NCI-H2196 treated with DMSO at 0.1 percent for 48 hours (cell line): ENCODE results near the gene FSCN2.

Experiments used
- DNase-seq: peaks from one replicate; lab custom pipeline; 2025; ENCODE audit not compliant: unreplicated experiment; lab: John Stamatoyannopoulos, UW

The FSCN2 gene

GRCh38 chr17:81489998-81490992 lies 37.9 kb upstream of the FSCN2 start:
- DNase-seq = no peak

GRCh38 chr17:81491181-81491581 lies 37.0 kb upstream of the FSCN2 start:
- DNase-seq = no peak

- no peak for DNase-seq
These were observed 36.4 kb upstream of the FSCN2 start for GRCh38 chr17:81491761-81492160.

DNA sequence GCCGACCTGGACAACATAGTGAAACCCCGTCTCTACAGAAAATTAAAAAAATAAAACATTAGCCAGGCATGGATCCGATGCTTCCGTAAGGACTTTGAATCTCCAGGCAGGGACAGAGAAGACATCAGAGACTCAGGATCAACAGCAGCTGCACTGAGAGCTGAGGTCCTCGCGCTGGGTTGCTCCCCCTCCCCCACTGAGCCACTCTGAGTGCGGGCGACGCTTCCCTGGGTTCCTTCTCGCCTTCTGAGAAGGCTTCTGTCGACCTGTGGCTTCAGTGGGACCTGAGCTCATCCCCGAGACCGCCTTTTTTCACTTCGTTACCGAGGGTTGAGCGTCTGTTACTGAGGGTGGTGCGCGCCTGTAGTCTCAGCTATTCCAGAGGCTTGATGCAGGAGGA lies 36.0 kb upstream of the FSCN2 start:
- no peak for DNase-seq

DNA sequence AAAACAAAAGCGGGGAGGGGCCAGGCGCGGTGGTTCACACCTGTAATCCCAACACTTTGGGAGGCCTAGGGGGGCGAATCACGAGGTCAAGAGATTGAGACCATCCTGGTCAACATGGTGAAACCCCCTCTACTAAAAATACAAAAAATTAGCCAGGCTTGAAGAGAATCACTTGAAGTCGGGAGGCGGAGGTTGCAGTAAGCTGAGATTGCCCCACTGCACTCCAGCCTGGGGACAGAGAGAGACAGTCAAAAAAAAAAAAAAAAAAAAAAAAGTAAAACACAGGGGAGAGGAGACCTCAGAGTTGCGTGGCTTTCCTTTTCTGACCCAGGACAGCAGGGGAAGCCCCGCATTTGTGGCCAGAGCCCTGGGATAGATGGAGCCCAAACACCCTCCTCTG lies 35.5 kb upstream of the FSCN2 start:
- DNase-seq = no peak

- DNase-seq = no peak
These were observed 34.8 kb upstream of the FSCN2 start for GRCh38 chr17:81493198-81494038.

DNA sequence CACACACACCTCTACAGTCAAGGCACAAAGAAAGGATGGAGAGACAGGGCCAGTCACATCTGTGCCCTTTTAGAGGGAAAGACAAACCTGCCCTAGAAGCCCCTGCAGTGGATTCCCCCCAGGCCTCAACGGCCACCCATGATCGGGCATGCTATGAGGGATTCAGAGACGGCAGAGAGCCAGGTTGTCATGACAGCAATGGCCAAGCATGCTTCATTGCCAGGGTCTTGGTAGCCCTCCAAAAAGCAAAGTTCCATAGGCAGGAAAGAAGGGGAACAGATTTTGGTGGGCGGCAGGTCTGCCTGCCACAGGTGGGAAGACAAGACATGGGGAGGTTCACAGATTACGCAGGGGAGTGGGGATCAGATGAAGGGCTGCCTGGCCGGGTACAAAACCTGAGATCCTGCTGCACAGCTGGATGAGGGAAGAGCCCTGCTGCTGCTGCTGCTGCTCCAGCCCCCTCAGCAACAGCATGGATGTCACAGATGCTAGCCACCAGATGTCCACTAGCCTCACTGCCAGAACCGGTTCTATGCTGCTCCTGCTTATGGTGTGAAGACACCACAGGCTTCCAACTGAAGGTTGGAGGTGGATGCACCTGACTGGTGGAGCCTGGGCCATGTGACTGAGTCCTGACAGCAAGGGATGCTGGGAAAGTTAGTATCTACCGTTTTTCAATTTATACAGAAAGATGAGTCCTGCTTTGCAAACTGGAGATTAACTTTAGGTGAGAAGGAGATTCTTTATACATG lies 33.4 kb upstream of the FSCN2 start:
- peak; percentile 74 for DNase-seq

- DNase-seq = no peak
These were observed 29.1 kb upstream of the FSCN2 start for GRCh38 chr17:81498953-81499600.

DNA sequence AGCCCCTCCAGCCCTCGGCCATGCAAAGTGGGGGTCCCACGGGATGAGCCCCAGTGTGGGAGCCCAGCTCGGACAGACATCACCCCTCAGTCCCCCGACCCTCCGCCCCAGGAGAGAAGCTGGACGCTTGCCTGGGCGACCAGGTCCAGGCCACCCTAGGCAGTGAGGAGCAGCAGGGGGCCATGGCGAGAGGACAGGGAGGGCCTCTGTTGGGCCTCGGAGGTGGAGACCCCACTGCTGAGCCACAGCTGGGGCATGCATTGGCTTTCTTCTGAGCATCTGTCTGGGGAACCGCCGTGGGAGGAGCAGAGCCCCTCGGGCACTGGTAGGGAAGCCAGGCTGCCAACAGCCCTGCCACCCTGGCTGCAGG lies 28.6 kb upstream of the FSCN2 start:
- DNase-seq = no peak

DNA sequence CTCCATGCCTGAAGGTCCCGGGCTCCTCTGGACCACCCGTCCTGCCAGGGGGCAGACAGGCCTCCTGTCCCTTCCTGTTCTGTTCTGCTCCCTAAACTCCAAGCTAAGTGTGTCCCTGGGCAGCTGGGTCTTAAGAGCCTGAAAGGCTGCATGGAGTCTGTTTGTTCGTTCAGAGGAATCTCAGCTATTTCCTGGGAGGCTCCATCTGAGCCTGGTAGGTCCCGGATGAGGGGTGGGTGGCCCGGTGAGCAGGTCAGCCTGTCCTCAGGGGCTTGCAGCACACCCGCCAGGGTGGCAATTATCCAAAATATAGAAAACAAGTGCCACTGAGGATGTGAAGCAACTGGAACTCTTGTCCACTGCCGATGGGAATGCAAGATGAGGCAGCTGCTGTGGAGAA lies 28.1 kb upstream of the FSCN2 start:
- DNase-seq = no peak

- no peak for DNase-seq
These were observed 25.6 kb upstream of the FSCN2 start for GRCh38 chr17:81502471-81503017.

DNA sequence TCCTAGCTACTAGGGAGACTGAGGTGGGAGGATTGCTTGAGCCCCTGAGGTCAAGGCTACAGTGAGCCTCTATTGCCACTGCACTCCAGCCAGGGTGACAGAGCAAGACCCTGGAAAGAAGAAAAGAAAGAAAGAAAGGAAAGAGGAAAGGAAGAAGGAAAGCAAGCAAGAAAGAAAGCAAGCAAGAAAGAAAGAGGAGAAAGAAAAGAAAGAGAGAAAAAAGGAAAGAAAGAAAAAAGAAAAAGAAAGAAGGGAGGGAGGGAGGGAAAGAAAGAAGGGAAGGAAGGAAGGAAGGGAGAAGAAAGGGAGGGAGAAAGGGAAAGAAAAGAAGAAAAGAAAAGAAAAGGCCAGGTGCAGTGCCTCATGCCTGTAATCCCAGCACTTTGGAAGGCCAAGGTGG lies 24.6 kb upstream of the FSCN2 start:
- no peak for DNase-seq

DNA sequence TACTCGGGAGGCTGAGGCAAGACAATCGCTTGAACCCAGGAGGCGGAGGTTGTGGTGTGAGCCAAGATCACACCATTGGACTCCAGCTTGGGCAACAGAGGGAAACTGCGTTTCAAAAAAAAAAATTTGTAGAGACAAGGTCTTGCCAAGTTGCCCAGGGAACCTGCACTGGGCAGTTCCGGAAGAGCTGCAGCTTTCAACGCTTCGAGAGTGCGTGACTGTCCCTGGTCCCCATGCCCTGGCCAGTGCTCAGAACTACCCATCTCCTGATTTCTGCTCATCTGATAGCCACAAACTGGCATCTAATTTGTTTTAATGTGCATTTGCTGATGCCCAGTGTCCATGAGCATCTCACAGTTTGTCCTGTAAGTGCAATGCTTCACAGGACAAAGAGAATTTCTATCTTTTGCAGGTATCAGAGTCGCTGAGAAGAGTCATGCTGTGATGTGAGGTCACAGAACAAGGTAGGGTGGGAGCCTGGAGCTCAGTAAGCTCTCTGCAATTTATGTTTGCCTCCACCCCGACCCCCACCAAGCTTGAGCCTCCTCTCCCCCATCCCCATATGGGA lies 19.5 kb upstream of the FSCN2 start:
- no peak for DNase-seq

- no peak for DNase-seq
These were observed 18.8 kb upstream of the FSCN2 start for GRCh38 chr17:81509207-81509971.

DNA sequence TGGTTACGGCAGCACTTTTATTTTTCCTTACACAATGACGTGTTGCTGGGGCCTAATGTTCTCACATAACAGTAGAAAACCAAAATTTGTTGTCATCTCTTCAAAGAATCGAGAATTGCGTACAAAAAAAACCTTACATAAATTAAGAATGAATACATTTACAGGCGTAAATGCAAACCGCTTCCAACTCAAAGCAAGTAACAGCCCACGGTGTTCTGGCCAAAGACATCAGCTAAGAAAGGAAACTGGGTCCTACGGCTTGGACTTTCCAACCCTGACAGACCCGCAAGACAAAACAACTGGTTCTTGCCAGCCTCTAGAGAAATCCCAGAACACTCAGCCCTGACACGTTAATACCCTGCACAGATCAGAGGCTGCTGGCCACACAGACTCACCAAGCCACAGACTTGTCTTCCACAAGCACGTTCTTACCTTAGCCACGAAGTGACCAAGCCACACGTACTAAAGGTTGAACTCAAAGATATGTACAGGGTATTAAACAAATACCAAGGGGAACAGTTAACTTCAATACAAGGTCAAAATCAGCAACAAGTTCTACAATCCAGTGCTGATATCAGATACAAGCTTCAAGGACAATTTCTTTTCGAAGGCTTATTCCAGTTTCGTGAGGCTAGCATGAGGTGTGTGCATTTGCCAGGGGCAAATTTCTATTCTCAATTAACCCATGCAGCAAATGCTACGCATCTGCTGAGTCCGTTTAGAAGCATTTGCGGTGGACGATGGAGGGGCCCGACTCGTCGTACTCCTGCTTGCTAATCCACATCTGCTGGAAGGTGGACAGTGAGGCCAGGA lies 18.0 kb upstream of the FSCN2 start:
- no peak for DNase-seq

DNA sequence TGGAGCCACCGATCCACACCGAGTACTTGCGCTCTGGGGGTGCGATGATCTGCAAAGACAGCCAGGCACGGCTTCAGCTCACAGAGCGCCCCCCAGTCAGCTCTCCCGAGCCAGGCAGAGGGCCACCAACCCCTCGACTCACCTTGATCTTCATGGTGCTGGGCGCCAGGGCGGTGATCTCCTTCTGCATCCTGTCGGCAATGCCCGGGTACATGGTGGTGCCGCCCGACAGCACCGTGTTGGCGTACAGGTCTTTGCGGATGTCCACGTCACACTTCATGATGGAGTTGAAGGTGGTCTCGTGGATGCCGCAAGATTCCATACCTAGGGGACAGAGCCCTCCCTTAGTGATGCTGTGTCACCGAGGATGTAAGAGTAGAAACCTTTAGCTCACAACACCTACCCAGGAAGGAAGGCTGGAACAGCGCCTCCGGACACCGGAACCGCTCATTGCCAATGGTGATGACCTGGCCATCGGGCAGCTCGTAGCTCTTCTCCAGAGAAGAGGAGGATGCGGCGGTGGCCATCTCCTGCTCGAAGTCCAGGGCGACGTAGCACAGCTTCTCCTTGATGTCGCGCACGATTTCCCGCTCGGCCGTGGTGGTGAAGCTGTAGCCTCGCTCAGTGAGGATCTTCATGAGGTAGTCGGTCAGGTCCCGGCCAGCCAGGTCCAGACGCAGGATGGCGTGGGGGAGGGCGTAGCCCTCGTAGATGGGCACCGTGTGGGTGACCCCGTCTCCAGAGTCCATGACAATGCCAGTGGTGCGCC lies 17.2 kb upstream of the FSCN2 start:
- no peak for DNase-seq

GRCh38 chr17:81511554-81511803 lies 16.7 kb upstream of the FSCN2 start:
- no peak for DNase-seq
